Prostate gland (tissue), 2 donors: ENCODE measurements around the gene NABP1. TPM values are rescaled to one million over a fixed set of nuclear protein-coding genes. Genes with fewer than 3 reads are reported as not detected.

Experiments used
- DNase-seq: peaks from one replicate; pipeline ENCODE4 v3.0.0-alpha.2; 2019; ENCODE audit warnings: low spot score
- H3K27ac ChIP-seq, 2 donors: fragments of 200-600 bp; sonication (generic); 2 replicates each; pipeline ENCODE4 v1.5.1; 2017 to 2019
- H3K27me3 ChIP-seq: fragments of 200-600 bp; sonication (generic); replicated peaks from 2 replicates; pipeline ENCODE4 v1.5.1; 2019; ENCODE audit not compliant: insufficient read depth
- H3K36me3 ChIP-seq, 2 donors: fragments of 200-600 bp; sonication (generic); 1 replicate in 1 of 2; 2 replicates in 1 of 2; pipeline versions ENCODE4 v1.5.1 to v1.8.1; 2017 to 2019
- H3K4me1 ChIP-seq: fragments of 200-600 bp; sonication (generic); replicated peaks from 2 replicates; pipeline ENCODE4 v1.5.1; 2019
- H3K4me3 ChIP-seq, 2 donors: fragments of 200-600 bp; sonication (generic); 2 replicates each; pipeline ENCODE4 v1.5.1; 2017 to 2019
- H3K9me3 ChIP-seq: fragments of 200-600 bp; sonication (generic); 2 replicates; pipeline ENCODE4 v1.5.1; 2017
- POLR2A ChIP-seq: fragments of 450-650 bp; IDR thresholded peaks from one replicate; pipeline ENCODE4 v1.6.1; 2016; ENCODE audit warnings: antibody characterized with exemption, mild to moderate bottlenecking
- POLR2AphosphoS5 ChIP-seq: sonication (generic); formaldehyde crosslinking; IDR thresholded peaks from one replicate; pipeline ENCODE4 v1.6.1; 2017; ENCODE audit warnings: antibody characterized with exemption
- whole genome bisulfite sequencing: methylation state at CpG from one replicate; pipeline ENCODE4 v1.1.5; 2018; 5-methylcytosine and 5-hydroxymethylcytosine counted together
- intact Hi-C: fragments of 100-400 bp; cut with DNase I; formaldehyde crosslinking; loops from one replicate; pipeline ENCODE4 v1.14.2; 2022
- total RNA-seq, 2 donors: library from RNA; depleted of rRNA; stranded (reverse); fragments of >200 nt; gene quantifications; one replicate each; pipeline ENCODE4 v1.1.0, GENCODE V29; 2016
- TF ChIP-seq, protein P1 (sequence below), 4 experiments: fragments of 200-600 bp in 2 of 4; fragments of 450-650 bp in 2 of 4; sonication (generic) in 2 of 4; IDR thresholded peaks; 1 replicate in 3 of 4; 2 replicates in 1 of 4; pipeline ENCODE4 v1.5.1; 2016 to 2019; ENCODE audit warnings: antibody characterized with exemption in 4 of 4, mild to moderate bottlenecking in 2 of 4, moderate library complexity in 2 of 4

The NABP1 gene
- total RNA-seq, 2 donors from 2014 or later, result 3.8 to 28.3 TPM

- intact Hi-C loops, result no loop called here
- Histone ChIP-seq H3K4me1 (no peaks in the 10 kb centered on the region), H3K9me3 (no peaks in the 10 kb centered on the region), H3K36me3 (no peaks in the 10 kb centered on the region), H3K4me3 (no peak overlapping the region), H3K27me3 (no peaks in the 10 kb centered on the region), H3K27ac (no peak overlapping the region)
- no peak for DNase-seq
- no peak for TF ChIP-seq POLR2A
- no peak for TF ChIP-seq POLR2AphosphoS5
- TF ChIP-seq, protein P1, sequence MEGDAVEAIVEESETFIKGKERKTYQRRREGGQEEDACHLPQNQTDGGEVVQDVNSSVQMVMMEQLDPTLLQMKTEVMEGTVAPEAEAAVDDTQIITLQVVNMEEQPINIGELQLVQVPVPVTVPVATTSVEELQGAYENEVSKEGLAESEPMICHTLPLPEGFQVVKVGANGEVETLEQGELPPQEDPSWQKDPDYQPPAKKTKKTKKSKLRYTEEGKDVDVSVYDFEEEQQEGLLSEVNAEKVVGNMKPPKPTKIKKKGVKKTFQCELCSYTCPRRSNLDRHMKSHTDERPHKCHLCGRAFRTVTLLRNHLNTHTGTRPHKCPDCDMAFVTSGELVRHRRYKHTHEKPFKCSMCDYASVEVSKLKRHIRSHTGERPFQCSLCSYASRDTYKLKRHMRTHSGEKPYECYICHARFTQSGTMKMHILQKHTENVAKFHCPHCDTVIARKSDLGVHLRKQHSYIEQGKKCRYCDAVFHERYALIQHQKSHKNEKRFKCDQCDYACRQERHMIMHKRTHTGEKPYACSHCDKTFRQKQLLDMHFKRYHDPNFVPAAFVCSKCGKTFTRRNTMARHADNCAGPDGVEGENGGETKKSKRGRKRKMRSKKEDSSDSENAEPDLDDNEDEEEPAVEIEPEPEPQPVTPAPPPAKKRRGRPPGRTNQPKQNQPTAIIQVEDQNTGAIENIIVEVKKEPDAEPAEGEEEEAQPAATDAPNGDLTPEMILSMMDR (IDR thresholded peaks at IDR 0.05), result no peak
These were observed 21.1 kb upstream of the NABP1 start for GRCh38 chr2:191656792-191657191.

DNA sequence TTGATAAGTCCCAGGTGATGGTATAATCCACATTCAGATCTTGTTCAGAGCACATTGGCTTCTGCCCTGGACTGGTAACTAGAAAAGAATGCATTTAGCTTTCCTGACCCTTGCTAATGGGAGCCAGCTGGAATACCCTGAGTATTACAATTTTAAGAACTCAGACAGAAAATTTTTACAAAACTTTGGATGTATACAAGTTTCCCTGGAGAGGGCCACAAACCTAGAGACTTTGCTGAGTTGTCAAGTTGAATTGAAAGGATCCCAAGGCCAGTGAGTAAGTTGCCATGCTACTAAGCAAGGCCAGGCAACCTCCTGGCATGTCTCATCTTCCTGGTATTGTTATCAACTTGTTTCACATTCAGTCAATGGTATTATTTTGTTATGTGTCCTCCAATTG is 20.0 kb upstream of the NABP1 start:
- Histone ChIP-seq H3K27ac (no peak overlapping the region), H3K4me3 (no peak overlapping the region), H3K9me3 (no peaks in the 10 kb centered on the region), H3K27me3 (no peaks in the 10 kb centered on the region), H3K4me1 (no peaks in the 10 kb centered on the region), H3K36me3 (no peaks in the 10 kb centered on the region)
- intact Hi-C loops, result no loop called here
- no peak for DNase-seq
- no peak for TF ChIP-seq POLR2A
- TF ChIP-seq, protein P1 (IDR thresholded peaks at IDR 0.05), result no peak

DNA sequence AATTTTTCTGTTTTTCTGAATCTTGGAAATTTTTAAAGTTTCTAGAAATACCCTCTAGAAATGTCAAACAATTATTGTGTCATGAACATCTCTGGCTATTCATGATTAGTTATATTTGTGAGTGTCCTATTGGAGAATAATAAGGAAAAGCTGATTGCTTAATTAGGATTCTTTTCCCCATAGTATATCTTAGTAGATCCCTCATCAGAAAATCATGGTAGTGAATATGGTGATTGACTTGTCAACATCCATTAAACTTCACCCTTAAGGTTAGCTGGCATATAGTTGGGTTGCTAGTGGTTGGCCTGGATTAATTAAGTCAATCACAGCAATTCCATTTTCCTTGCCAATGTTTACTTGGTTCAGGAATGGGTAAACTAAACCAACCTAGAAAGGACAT is 18.7 kb upstream of the NABP1 start:
- Histone ChIP-seq H3K4me3 (no peak overlapping the region), H3K27me3 (no peaks in the 10 kb centered on the region), H3K4me1 (no peaks in the 10 kb centered on the region), H3K9me3 (no peaks in the 10 kb centered on the region), H3K27ac (no peak overlapping the region), H3K36me3 (no peaks in the 10 kb centered on the region)
- DNase-seq, result no peak
- TF ChIP-seq, protein P1 (IDR thresholded peaks at IDR 0.05), result no peak
- TF ChIP-seq POLR2AphosphoS5 (no peak), POLR2A (no peak)
- intact Hi-C loops, result no loop called here

DNA sequence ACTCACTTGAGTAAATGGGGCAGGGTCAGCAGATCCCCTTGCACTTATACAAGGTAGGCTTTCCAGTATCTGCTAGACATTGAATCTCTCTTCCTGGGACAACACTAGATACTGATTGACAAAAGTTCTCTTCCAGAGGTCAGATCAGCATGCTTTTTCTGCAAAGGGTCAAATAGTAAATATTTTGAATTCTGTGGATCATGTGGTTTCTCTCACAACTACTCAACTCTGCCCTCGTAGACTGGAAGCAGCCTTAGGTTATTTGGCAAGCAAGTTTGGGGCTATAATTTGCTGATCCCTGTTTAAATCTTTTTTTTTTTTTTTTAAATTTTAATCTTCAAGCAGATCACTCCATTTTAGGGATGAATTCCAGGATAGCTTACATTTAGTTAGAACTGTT is 17.4 kb upstream of the NABP1 start:
- 0% methylated on average over 1 of the region's 1 CpG for WGBS
- Histone ChIP-seq H3K4me3 (no peak overlapping the region), H3K9me3 (no peaks in the 10 kb centered on the region), H3K27me3 (no peaks in the 10 kb centered on the region), H3K27ac (no peak overlapping the region), H3K4me1 (no peaks in the 10 kb centered on the region), H3K36me3 (no peaks in the 10 kb centered on the region)
- no peak for DNase-seq
- intact Hi-C loops, result no loop called here
- no peak for TF ChIP-seq POLR2AphosphoS5

DNA sequence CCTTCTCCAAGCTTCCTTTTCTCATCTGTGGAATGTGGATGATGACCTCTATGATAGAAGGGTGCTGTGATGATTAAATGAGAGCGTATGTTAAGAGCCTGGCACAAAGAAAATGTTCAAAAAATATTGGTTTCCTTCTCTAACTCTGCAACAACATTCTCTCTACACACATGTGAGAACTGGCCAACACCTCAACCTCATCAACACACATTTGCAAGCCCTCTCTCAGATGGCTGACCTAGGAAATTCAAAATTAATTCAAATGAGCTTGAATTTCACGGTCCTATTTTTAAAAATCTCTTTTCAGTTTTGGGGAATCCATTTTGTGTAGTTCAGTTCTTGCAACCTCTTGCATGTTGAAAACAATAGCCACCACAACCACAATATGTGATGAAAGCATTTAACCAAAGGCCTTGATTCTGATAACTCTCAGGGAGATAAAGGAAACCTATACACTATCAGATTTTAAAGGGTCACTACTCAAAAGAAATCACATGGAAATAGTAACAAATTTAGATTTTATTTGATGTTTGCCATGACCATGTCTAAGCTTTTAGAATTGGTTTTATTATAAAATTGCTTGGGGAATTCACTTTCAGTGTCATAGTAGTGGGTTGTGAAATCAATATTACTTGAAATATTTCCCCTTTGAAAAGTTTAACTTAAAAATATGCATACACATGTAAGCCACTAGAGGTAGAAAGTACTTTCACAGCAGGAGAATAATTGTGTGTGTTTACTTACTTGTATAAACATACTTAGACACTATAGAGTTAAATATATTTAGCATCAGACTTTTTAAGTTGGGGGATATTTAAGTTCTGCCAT is 16.6 kb upstream of the NABP1 start:
- Histone ChIP-seq H3K36me3 (no peaks in the 10 kb centered on the region), H3K4me3 (no peak overlapping the region), H3K27me3 (no peaks in the 10 kb centered on the region), H3K4me1 (no peaks in the 10 kb centered on the region), H3K27ac (no peak overlapping the region), H3K9me3 (no peaks in the 10 kb centered on the region)
- DNase-seq, result no peak
- 78% methylated on average over 2 of the region's 2 CpGs for WGBS
- intact Hi-C loops, result no loop called here
- TF ChIP-seq POLR2AphosphoS5 (no peak), POLR2A (no peak)
- TF ChIP-seq, protein P1 (IDR thresholded peaks at IDR 0.05), result no peak
